Activated T-helper 1 cell treated with anti-CD3 and anti-CD28 coated beads, Interleukin-12 subunit alpha, Interleukin-12 subunit beta, Interleukin-2, Interleukin-4 antibody, amounts not matched to agents 30 ng/mL and 10 ng/mL and 1 ng/mL, durations not matched to agents 14 hours and 24 hours and 36 hours (primary cell): Measurements from ENCODE around the gene RASA2. TPM values are rescaled to one million over a fixed set of nuclear protein-coding genes. Genes with fewer than 3 reads are reported as not detected.

Source experiments
- DNase-seq: peaks from one replicate; pipeline ENCODE4 v3.0.0; 2021; ENCODE audit warnings: low spot score
- H3K27ac Mint-ChIP-seq: one replicate; pipeline ENCODE4 v1.8.0; 2021; ENCODE audit warnings: mild to moderate bottlenecking, mixed read lengths
- H3K27me3 Mint-ChIP-seq: one replicate; pipeline ENCODE4 v1.8.0; 2022; ENCODE audit warnings: mild to moderate bottlenecking, moderate library complexity, mixed read lengths; ENCODE audit not compliant: insufficient read depth
- H3K36me3 Mint-ChIP-seq: one replicate; pipeline ENCODE4 v1.8.0; 2021; ENCODE audit warnings: low read depth, mixed read lengths
- H3K4me1 Mint-ChIP-seq: one replicate; pipeline ENCODE4 v1.8.0; 2021; ENCODE audit warnings: low read depth, mixed read lengths
- H3K4me3 Mint-ChIP-seq: one replicate; pipeline ENCODE4 v1.8.0; 2021; ENCODE audit warnings: mild to moderate bottlenecking, moderate library complexity, mixed read lengths
- H3K9me3 Mint-ChIP-seq: one replicate; pipeline ENCODE4 v1.8.0; 2021; ENCODE audit warnings: mixed read lengths
- intact Hi-C: fragments of 100-400 bp; cut with micrococcal nuclease; formaldehyde crosslinking; loops from one replicate; pipeline ENCODE4 v1.15.1; 2024
- total RNA-seq: library from RNA; stranded (reverse); gene quantifications from 2 replicates; pipeline ENCODE4 v1.2.3, GENCODE V29; 2022

Gene RASA2
- total RNA-seq, 1 donor from 2014 or later, result 39.2 TPM

DNA sequence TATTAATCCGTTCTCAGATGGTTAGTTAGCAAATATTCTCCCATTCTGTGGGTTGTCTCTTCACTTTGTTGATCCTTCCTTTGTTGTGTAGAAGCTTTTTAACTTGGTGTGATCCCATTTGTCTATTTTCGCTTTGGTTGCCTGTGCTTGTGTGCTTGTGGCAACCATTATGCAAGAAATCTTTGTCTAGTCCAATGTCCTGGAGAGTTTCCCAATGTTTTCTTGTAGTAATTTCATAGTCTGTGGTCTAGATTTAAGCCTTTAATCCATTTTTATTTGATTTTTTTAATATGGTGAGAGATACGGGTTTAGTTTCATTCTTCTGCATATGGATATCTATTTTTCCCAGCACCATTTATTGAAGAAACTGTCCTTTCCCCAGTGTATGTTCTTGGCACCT is 59.8 kb downstream of the RASA2 start:
- Mint-ChIP-seq H3K36me3 (peaks cover 81% of the 10 kb centered on the region), H3K27ac (no peak overlapping the region), H3K4me1 (peaks cover 71% of the 10 kb centered on the region), H3K9me3 (peaks cover 44% of the 10 kb centered on the region), H3K4me3 (no peak overlapping the region), H3K27me3 (no peaks in the 10 kb centered on the region)
- DNase-seq, result no peak
- intact Hi-C loops, result loop anchor here (10.0 kb wide), 1 partner anchor 1618 kb away; no protein-coding TSS in a partner anchor

DNA sequence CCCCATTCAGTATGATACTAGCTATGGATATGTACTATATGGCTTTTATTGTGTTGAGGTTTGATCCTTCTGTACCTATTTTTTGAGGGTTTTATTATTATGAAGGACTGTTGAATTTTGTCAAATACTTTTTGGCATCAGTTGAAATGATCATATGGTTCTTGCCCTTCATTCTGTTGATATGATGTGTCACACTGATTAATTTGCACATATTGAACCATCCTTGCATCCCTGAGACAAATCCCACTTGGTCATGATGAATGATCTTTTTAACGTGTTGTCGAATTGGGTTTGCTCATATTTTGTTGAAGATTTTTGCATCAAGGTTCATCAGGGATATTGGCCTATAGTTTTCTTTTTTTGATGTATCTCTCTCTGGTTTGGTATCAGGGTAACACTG is 61.0 kb downstream of the RASA2 start:
- DNase-seq, result no peak
- peaks cover 72% of the 10 kb centered on the region for H3K4me1 Mint-ChIP-seq
- intact Hi-C loops, result loop anchor here (10.0 kb wide), 1 partner anchor 1617 kb away; no protein-coding TSS in a partner anchor
- H3K27me3 Mint-ChIP-seq, result no peaks in the 10 kb centered on the region
- peaks cover 73% of the 10 kb centered on the region for H3K36me3 Mint-ChIP-seq
- H3K27ac Mint-ChIP-seq, result no peak overlapping the region
- H3K9me3 Mint-ChIP-seq, result peaks cover 44% of the 10 kb centered on the region
- H3K4me3 Mint-ChIP-seq, result no peak overlapping the region

GRCh38 chr3:141550926-141551665 is 64.3 kb downstream of the RASA2 start:
- H3K4me3 Mint-ChIP-seq, result peak overlapping the region; percentile 2
- peaks cover 59% of the 10 kb centered on the region for H3K4me1 Mint-ChIP-seq
- no peaks in the 10 kb centered on the region for H3K27me3 Mint-ChIP-seq
- H3K27ac Mint-ChIP-seq, result peak overlapping the region; percentile 59
- intact Hi-C loops, result loop anchor here (5.0 kb wide), 1 partner anchor 319 kb away; the partner anchor contains the start of gene PXYLP1
- H3K36me3 Mint-ChIP-seq, result peaks cover 53% of the 10 kb centered on the region
- no peak for DNase-seq
- peaks cover 23% of the 10 kb centered on the region for H3K9me3 Mint-ChIP-seq

DNA sequence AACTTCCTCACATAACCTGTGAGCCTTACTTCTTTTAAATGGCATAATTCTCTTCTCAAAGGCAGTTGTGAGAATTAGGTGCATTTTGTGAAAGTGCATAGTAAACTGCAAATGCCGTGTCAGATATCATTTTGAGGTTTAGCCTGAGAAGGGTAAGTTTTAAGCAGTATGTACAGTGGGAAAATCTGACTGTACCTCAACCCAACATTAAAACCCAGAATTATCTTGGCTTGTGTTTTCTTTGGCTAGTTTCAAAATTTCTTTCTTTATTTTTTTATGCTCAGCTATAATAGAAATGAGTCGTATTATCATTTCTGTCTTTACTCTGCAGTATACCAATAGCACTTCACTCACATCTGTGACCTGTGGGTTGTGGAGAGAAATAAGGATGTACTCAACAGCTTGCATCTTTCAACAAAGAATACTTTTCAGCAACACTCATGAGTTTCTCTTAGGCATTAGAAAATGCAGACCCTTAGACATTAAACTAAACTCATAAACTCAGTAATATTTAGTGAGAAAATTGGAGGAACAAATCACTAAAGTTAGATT is 65.7 kb downstream of the RASA2 start:
- peaks cover 10% of the 10 kb centered on the region for H3K9me3 Mint-ChIP-seq
- peak overlapping the region; percentile 38 for H3K4me3 Mint-ChIP-seq
- H3K4me1 Mint-ChIP-seq, result peaks cover 57% of the 10 kb centered on the region
- no peaks in the 10 kb centered on the region for H3K27me3 Mint-ChIP-seq
- intact Hi-C loops, result loop anchor here (1.0 to 5.0 kb wide), 9 partner anchors 10 to 894 kb away; partner anchors contain the start of gene PXYLP1
- H3K36me3 Mint-ChIP-seq, result peaks cover 38% of the 10 kb centered on the region
- H3K27ac Mint-ChIP-seq, result peak overlapping the region; percentile 93
- no peak for DNase-seq

DNA sequence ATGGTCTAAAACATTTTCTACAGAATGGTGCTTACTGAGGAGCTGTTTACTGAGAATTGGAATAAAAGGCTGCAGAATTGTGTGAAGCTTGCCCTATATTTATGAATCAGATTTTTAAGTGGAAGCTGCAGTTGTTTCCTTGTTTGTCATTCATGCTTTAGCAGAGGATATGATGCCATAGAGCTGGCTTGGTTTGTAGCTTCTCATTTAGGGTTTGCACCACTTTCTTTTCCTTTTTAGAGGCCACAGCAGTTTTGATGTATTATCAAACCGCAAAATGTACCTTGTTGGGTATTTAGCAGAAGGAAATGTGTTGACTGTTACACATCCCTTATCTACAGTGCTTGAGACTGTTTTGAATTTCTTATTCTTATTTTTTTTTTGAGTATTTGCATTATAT is 66.2 kb downstream of the RASA2 start:
- Mint-ChIP-seq H3K4me1 (peaks cover 52% of the 10 kb centered on the region), H3K4me3 (peak overlapping the region; percentile 38), H3K9me3 (peaks cover 5% of the 10 kb centered on the region), H3K36me3 (peaks cover 33% of the 10 kb centered on the region), H3K27ac (peak overlapping the region; percentile 93), H3K27me3 (no peaks in the 10 kb centered on the region)
- intact Hi-C loops, result loop anchor here (2.0 to 5.0 kb wide), 5 partner anchors 138 to 894 kb away; partner anchors contain the start of gene PXYLP1
- peak; percentile 35 for DNase-seq

- peaks cover 22% of the 10 kb centered on the region for H3K36me3 Mint-ChIP-seq
- no peak for DNase-seq
These were observed 69.2 kb downstream of the RASA2 start for GRCh38 chr3:141556034-141556433.

DNA sequence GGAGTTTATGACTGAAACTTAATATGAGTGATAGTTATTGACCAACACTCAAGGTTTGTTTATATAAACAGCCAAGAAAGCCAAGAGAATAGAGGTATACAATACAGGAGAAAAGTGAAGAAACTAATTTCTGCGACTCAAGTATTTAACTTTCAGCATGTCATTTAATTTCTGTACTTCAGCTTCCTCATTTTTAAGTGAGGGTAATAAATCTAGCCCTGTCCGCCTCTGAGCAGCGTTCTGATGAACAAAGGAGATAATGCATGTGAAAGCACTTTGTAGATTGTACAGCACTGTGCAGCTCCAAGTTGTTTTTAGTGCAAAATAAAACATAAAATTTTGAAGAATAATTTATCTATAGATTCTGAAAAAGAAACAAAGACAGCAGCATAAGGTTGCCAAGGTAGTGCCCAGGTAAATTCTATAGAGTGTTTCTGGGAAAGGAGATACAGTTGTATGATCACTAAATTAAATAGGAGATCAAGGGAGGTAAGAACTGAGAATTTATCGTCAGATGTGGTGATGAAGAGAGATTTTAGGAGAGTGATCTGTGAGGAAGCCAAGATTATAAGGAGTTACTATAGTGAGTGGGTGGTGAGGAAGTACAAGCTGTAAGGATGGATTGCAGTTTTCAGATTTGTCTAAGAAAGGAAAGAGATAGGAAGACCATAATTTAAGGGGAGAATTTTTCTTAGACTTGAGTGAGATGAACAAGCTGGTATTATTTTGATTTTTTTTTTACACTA is 71.3 kb downstream of the RASA2 start:
- intact Hi-C loops, result no loop called here
- H3K9me3 Mint-ChIP-seq, result no peaks in the 10 kb centered on the region
- no peak overlapping the region for H3K27ac Mint-ChIP-seq
- no peak overlapping the region for H3K4me3 Mint-ChIP-seq
- H3K27me3 Mint-ChIP-seq, result no peaks in the 10 kb centered on the region
- DNase-seq, result no peak
- peaks cover 23% of the 10 kb centered on the region for H3K36me3 Mint-ChIP-seq
- peaks cover 26% of the 10 kb centered on the region for H3K4me1 Mint-ChIP-seq

More at GRCh38 chr3:141556034-141556433, 69.2 kb downstream of the RASA2 start:
- no peaks in the 10 kb centered on the region for H3K27me3 Mint-ChIP-seq
- no peaks in the 10 kb centered on the region for H3K9me3 Mint-ChIP-seq
- no peak overlapping the region for H3K4me3 Mint-ChIP-seq
- peak overlapping the region; percentile 59 for H3K27ac Mint-ChIP-seq
- H3K4me1 Mint-ChIP-seq, result peaks cover 40% of the 10 kb centered on the region
- intact Hi-C loops, result loop anchor here (1.0 kb wide), 3 partner anchors 82 to 245 kb away; no protein-coding TSS in a partner anchor

DNA sequence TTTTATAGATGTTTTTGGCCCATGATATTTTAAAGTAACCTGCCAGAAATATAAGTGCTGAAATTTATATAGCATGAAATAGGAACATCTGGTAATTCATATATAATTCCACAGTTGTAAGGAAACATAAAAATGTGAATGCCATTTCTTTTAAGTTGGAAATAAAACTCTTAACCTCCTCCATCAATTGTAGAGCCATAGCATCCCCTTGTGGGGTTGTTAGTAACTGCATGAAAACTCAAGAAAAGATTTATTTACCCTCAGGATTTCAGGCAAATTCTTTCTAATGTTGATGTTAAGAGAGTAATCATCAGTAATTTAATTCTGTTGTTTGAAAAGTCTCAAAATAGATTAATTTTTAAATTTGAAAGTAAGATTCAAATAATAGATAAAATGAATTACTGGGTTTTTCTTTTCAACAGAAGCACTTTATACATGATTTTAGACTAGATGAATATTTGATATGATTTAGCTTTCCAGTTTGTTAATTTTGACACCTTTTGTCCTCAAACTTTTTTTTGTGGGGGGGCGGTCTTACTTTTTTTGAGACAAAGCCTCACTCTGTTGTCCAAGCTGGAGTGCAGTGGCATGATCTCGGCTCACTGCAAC is 74.7 kb downstream of the RASA2 start:
- peak; percentile 17 for DNase-seq
- intact Hi-C loops, result loop anchor here (1.0 kb wide), 4 partner anchors 72 to 201 kb away; no protein-coding TSS in a partner anchor

GRCh38 chr3:141564241-141564640 is 77.4 kb downstream of the RASA2 start:
- H3K4me1 Mint-ChIP-seq, result peaks cover 24% of the 10 kb centered on the region
- no peaks in the 10 kb centered on the region for H3K27me3 Mint-ChIP-seq
- intact Hi-C loops, result no loop called here
- H3K36me3 Mint-ChIP-seq, result peaks cover 29% of the 10 kb centered on the region
- H3K4me3 Mint-ChIP-seq, result no peak overlapping the region
- H3K9me3 Mint-ChIP-seq, result no peaks in the 10 kb centered on the region
- DNase-seq, result no peak
- no peak overlapping the region for H3K27ac Mint-ChIP-seq

More for the DNA sequence above, 74.7 kb downstream of the RASA2 start:
- H3K36me3 Mint-ChIP-seq, result peaks cover 29% of the 10 kb centered on the region
- H3K9me3 Mint-ChIP-seq, result no peaks in the 10 kb centered on the region
- H3K4me3 Mint-ChIP-seq, result no peak overlapping the region
- no peaks in the 10 kb centered on the region for H3K27me3 Mint-ChIP-seq
- peak overlapping the region; percentile 61 for H3K27ac Mint-ChIP-seq
- H3K4me1 Mint-ChIP-seq, result peaks cover 24% of the 10 kb centered on the region

DNA sequence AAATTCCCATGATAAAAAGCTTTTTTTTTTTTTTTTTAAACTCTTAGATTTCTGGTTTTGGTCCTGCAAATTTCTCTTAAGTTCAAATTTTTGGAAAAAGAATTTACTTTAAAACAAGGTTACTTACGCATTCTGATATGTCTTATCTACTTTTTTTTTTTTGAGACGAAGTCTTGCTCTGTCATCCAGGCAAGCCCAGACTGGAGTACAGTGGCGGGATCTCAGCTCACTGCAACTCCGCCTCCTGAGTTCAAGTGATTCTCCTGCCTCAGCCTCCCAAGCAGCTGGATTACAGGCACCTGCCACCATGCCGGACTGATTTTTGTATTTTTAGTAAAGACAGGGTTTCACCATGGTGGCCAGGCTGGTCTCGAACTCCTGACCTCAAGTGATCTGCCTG is 83.2 kb downstream of the RASA2 start:
- H3K27me3 Mint-ChIP-seq, result no peaks in the 10 kb centered on the region
- H3K27ac Mint-ChIP-seq, result no peak overlapping the region
- H3K4me1 Mint-ChIP-seq, result peaks cover 9% of the 10 kb centered on the region
- no peak for DNase-seq
- no peak overlapping the region for H3K4me3 Mint-ChIP-seq
- intact Hi-C loops, result loop anchor here (10.0 kb wide), 1 partner anchor 165 kb away; the partner anchor contains the start of gene RNF7
- H3K9me3 Mint-ChIP-seq, result no peaks in the 10 kb centered on the region
- H3K36me3 Mint-ChIP-seq, result peaks cover 24% of the 10 kb centered on the region

GRCh38 chr3:141575879-141576743 is 89.3 kb downstream of the RASA2 start:
- peaks cover 10% of the 10 kb centered on the region for H3K4me1 Mint-ChIP-seq
- H3K27me3 Mint-ChIP-seq, result no peaks in the 10 kb centered on the region
- peaks cover 24% of the 10 kb centered on the region for H3K36me3 Mint-ChIP-seq
- peak overlapping the region; percentile 25 for H3K4me3 Mint-ChIP-seq
- no peaks in the 10 kb centered on the region for H3K9me3 Mint-ChIP-seq
- DNase-seq, result no peak
- intact Hi-C loops, result loop anchor here (1.0 to 10.0 kb wide), 5 partner anchors 69 to 422 kb away; partner anchors contain the start of gene RNF7
- peak overlapping the region; percentile 61 for H3K27ac Mint-ChIP-seq
